ENCODE results near the gene NUAK2.

NUAK2 gene

GRCh38 chr1:205294175-205294917 lies 27.2 kb downstream of the NUAK2 start:
- peak; percentile 84 for DNase-seq (ENCODE audit: low spot score)
- Histone ChIP-seq H3K9me3 (ENCODE audit: severe bottlenecking) (no peaks in the 10 kb centered on the region), H3K27ac (ENCODE audit: poor library complexity, severe bottlenecking) (peak overlapping the region; percentile 97), H3K4me3 (ENCODE audit: severe bottlenecking) (no peak overlapping the region), H3K27me3 (ENCODE audit: insufficient read depth, poor library complexity, severe bottlenecking) (no peaks in the 10 kb centered on the region), H3K36me3 (ENCODE audit: low read depth) (no peaks in the 10 kb centered on the region), H3K4me1 (ENCODE audit: insufficient read depth, poor library complexity, severe bottlenecking) (peaks cover 59% of the 10 kb centered on the region)
- TF ChIP-seq, protein P1, sequence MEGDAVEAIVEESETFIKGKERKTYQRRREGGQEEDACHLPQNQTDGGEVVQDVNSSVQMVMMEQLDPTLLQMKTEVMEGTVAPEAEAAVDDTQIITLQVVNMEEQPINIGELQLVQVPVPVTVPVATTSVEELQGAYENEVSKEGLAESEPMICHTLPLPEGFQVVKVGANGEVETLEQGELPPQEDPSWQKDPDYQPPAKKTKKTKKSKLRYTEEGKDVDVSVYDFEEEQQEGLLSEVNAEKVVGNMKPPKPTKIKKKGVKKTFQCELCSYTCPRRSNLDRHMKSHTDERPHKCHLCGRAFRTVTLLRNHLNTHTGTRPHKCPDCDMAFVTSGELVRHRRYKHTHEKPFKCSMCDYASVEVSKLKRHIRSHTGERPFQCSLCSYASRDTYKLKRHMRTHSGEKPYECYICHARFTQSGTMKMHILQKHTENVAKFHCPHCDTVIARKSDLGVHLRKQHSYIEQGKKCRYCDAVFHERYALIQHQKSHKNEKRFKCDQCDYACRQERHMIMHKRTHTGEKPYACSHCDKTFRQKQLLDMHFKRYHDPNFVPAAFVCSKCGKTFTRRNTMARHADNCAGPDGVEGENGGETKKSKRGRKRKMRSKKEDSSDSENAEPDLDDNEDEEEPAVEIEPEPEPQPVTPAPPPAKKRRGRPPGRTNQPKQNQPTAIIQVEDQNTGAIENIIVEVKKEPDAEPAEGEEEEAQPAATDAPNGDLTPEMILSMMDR (IDR thresholded peaks at IDR 0.05; ENCODE audit: poor library complexity, severe bottlenecking) = no peak
- ATAC-seq (ENCODE audit: low read depth) = peak; percentile 66

GRCh38 chr1:205293350-205294074 lies 28.0 kb downstream of the NUAK2 start:
- ATAC-seq (ENCODE audit: low read depth) (no peak), DNase-seq (ENCODE audit: low spot score) (no peak)
- peaks cover 53% of the 10 kb centered on the region for H3K4me1 ChIP-seq (ENCODE audit: insufficient read depth, poor library complexity, severe bottlenecking)
- TF ChIP-seq, protein P1 (IDR thresholded peaks at IDR 0.05; ENCODE audit: poor library complexity, severe bottlenecking) = no peak
- no peaks in the 10 kb centered on the region for H3K9me3 ChIP-seq (ENCODE audit: severe bottlenecking)
- H3K4me3 ChIP-seq (ENCODE audit: severe bottlenecking) = no peak overlapping the region
- H3K27me3 ChIP-seq (ENCODE audit: insufficient read depth, poor library complexity, severe bottlenecking) = no peaks in the 10 kb centered on the region
- peak overlapping the region; percentile 97 for H3K27ac ChIP-seq (ENCODE audit: poor library complexity, severe bottlenecking)
- no peaks in the 10 kb centered on the region for H3K36me3 ChIP-seq (ENCODE audit: low read depth)

DNA sequence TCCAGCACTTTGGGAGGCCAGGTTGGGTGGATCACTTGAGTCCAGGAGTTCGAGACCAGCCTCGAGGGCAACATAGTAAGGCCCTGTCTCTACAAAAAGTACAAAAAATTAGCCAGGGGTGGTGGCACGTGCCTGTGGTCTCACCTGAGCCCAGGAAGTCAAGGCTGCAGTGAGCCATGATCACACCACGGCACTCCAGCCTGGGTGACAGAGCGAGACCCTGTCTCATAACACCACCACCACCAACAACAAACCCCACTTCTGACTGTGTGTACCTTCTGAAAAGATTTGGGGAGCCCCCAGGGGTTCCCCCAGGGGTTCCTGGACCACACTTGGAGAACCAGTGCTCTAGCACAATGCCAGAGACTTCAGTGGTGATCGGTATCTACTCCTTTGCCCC lies 29.9 kb downstream of the NUAK2 start:
- H3K4me3 ChIP-seq (ENCODE audit: severe bottlenecking) = no peak overlapping the region
- H3K9me3 ChIP-seq (ENCODE audit: severe bottlenecking) = no peaks in the 10 kb centered on the region
- TF ChIP-seq, protein P1 (IDR thresholded peaks at IDR 0.05; ENCODE audit: poor library complexity, severe bottlenecking) = no peak
- no peak overlapping the region for H3K27ac ChIP-seq (ENCODE audit: poor library complexity, severe bottlenecking)
- peaks cover 38% of the 10 kb centered on the region for H3K4me1 ChIP-seq (ENCODE audit: insufficient read depth, poor library complexity, severe bottlenecking)
- no peak for ATAC-seq (ENCODE audit: low read depth)
- H3K27me3 ChIP-seq (ENCODE audit: insufficient read depth, poor library complexity, severe bottlenecking) = no peaks in the 10 kb centered on the region
- H3K36me3 ChIP-seq (ENCODE audit: low read depth) = no peaks in the 10 kb centered on the region
- DNase-seq (ENCODE audit: low spot score) = no peak

DNA sequence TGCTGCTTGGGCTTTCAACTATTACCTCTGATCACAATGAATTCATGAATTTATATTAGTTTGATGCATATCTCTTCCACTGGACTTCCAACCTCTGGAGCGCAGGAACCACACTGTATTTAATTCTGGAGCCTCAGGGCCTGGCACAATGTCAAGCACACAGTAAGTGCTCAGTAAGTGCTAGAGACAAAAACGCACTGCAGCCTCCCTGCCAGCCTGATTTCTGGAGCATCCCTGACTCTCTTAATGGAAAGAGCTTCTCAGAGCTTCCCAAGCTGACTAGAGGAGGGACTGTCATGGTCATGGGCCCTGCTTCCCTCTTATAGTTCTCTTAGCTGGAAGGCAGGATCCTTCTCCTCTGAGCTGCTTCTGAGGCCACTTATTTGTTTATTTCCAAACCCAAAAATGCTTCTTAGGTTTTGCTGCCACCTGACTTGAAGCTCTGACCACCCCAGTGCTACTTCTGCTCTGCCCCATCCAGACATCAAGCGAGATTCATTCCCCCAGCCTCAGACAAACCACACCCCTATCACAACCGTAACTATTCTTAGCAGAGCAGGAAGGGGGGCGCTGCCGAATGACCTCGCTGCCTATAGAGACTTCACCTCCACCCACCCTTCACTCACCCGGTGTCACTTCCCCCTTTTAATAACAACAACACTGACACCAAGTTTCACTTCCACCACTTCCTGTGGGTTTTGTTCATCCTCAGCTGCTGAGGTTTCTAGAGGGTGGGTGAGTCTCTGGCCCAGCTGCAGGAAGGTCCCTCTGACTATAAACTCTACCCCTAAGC lies 33.6 kb downstream of the NUAK2 start:
- TF ChIP-seq, protein P1 (IDR thresholded peaks at IDR 0.05; ENCODE audit: poor library complexity, severe bottlenecking) = no peak
- H3K9me3 ChIP-seq (ENCODE audit: severe bottlenecking) = no peaks in the 10 kb centered on the region
- peaks cover 23% of the 10 kb centered on the region for H3K4me1 ChIP-seq (ENCODE audit: insufficient read depth, poor library complexity, severe bottlenecking)
- H3K36me3 ChIP-seq (ENCODE audit: low read depth) = no peaks in the 10 kb centered on the region
- no peak for DNase-seq (ENCODE audit: low spot score)
- no peak for ATAC-seq (ENCODE audit: low read depth)
- H3K4me3 ChIP-seq (ENCODE audit: severe bottlenecking) = no peak overlapping the region
- H3K27me3 ChIP-seq (ENCODE audit: insufficient read depth, poor library complexity, severe bottlenecking) = no peaks in the 10 kb centered on the region
- peak overlapping the region; percentile 92 for H3K27ac ChIP-seq (ENCODE audit: poor library complexity, severe bottlenecking)
